ENCODE data around the gene TASOR2. TPM values are rescaled to one million over a fixed set of nuclear protein-coding genes. Genes with fewer than 3 reads are reported as not detected.

Gene TASOR2
- total and polyA plus RNA-seq, 9 of the 15 experiments (the other 6 are each of a cell fraction or from before 2014, with no cell fraction given): 12.7 to 75.3 (median 52.3) TPM

- peak; percentile 77; the same call in 1 of the 2 replicates for TF ChIP-seq HOMEZ (CRISPR knock-in tag; IDR thresholded peaks at IDR 0.05)
- no peak for TF ChIP-seq CCAR2 (IDR thresholded peaks at IDR 0.05; ENCODE audit: low read depth, low read length)
- peak; percentile 94 for TF ChIP-seq CXXC5 (CRISPR knock-in tag; IDR thresholded peaks at IDR 0.05)
- no peak for TF ChIP-seq SAFB (IDR thresholded peaks at IDR 0.05; ENCODE audit: borderline replicate concordance, low read depth, low read length)
- TF ChIP-seq ETS1 (conservative IDR thresholded peaks at IDR 0.05; ENCODE audit: control insufficient read depth, low read depth, low read length): no peak; the same call in 1 of the 2 replicates
- no peak for TF ChIP-seq TAL1 (IDR thresholded peaks at IDR 0.05)
- TF ChIP-seq ZBTB49 (CRISPR knock-in tag; IDR thresholded peaks at IDR 0.05; ENCODE audit: borderline replicate concordance): no peak
- TF ChIP-seq GABPB2 (CRISPR knock-in tag; conservative IDR thresholded peaks at IDR 0.05): no peak
- no peak for TF ChIP-seq KAT8 (IDR thresholded peaks at IDR 0.05; ENCODE audit: low read depth)
- peak; percentile 80 for TF ChIP-seq HIVEP1 (CRISPR knock-in tag; IDR thresholded peaks at IDR 0.05)
- TF ChIP-seq ZNF431 (CRISPR knock-in tag; IDR thresholded peaks at IDR 0.05): peak; percentile 91
- TF ChIP-seq NFATC3 (IDR thresholded peaks at IDR 0.05): no peak
- peak; percentile 70 for TF ChIP-seq RAD51 (IDR thresholded peaks at IDR 0.05; ENCODE audit: borderline replicate concordance, low read depth)
- TF ChIP-seq HMGXB4 (CRISPR knock-in tag; IDR thresholded peaks at IDR 0.05): peak; percentile 43; the same call in 1 of the 2 replicates
- TF ChIP-seq ZBTB7A (IDR thresholded peaks at IDR 0.05; ENCODE audit: borderline replicate concordance, control insufficient read depth, low read depth, low read length): no peak
- TF ChIP-seq ZNF174 (CRISPR knock-in tag; IDR thresholded peaks at IDR 0.05): peak; percentile 63; the same call in 1 of the 2 replicates
Measured at GRCh38 chr10:5684318-5684970, at the start of gene TASOR2 (continued).

Measured in K562 (cell line).